Neuronal stem cell (in vitro differentiated cells): ENCODE data around the gene SLC10A6.

Source experiments
- DNase-seq: peaks from one replicate; pipeline ENCODE4 v3.0.0-alpha.2; 2013; ENCODE audit warnings: low spot score
- H2AFZ ChIP-seq: one replicate; pipeline ENCODE4 v1.6.1; 2013; ENCODE audit warnings: mild to moderate bottlenecking, low read length, inconsistent platforms
- H2AK5ac ChIP-seq: 2 replicates; pipeline ENCODE4 v1.6.1; 2013; ENCODE audit warnings: low read depth, mild to moderate bottlenecking, inconsistent platforms, low read length, moderate library complexity, mixed read lengths
- H2BK120ac ChIP-seq: 2 replicates; pipeline ENCODE4 v1.6.1; 2013; ENCODE audit warnings: low read depth, mild to moderate bottlenecking, inconsistent platforms, low read length, moderate library complexity, mixed read lengths
- H2BK12ac ChIP-seq: one replicate; pipeline ENCODE4 v1.6.1; 2013; ENCODE audit warnings: low read length, inconsistent platforms
- H2BK15ac ChIP-seq: 2 replicates; pipeline ENCODE4 v1.6.1; 2013; ENCODE audit warnings: mild to moderate bottlenecking, low read length, inconsistent platforms, mixed read lengths
- H2BK5ac ChIP-seq: one replicate; pipeline ENCODE4 v1.6.1; 2013; ENCODE audit warnings: inconsistent platforms, mild to moderate bottlenecking, low read length, moderate library complexity
- H3K14ac ChIP-seq: one replicate; pipeline ENCODE4 v1.6.1; 2013; ENCODE audit warnings: low read length, inconsistent platforms
- H3K18ac ChIP-seq: 2 replicates; pipeline ENCODE4 v1.6.1; 2013; ENCODE audit warnings: low read length, inconsistent platforms
- H3K23ac ChIP-seq: 2 replicates; pipeline ENCODE4 v1.6.1; 2013; ENCODE audit warnings: low read depth, mild to moderate bottlenecking, mixed read lengths, low read length, inconsistent platforms; ENCODE audit not compliant: poor library complexity
- H3K27ac ChIP-seq: replicated peaks from 3 replicates; pipeline ENCODE4 v1.5.1; 2013; ENCODE audit warnings: low read length, inconsistent platforms
- H3K27me3 ChIP-seq, 3 experiments: 2 replicates each; pipeline ENCODE4 v1.6.1; 2013; ENCODE audit warnings: low read length in 3 of 3, mild to moderate bottlenecking in 2 of 3, inconsistent platforms in 1 of 3, low read depth in 1 of 3, mixed read lengths in 1 of 3, moderate library complexity in 1 of 3; ENCODE audit not compliant: control insufficient read depth in 3 of 3, insufficient read depth in 3 of 3
- H3K36me3 ChIP-seq, 2 donors: replicated peaks in 1 of 2; 2 replicates each; pipeline ENCODE4 v1.6.1; 2013; ENCODE audit warnings: low read length in 2 of 2; ENCODE audit not compliant: control insufficient read depth in 2 of 2, insufficient read depth in 2 of 2
- H3K4ac ChIP-seq: 2 replicates; pipeline ENCODE4 v1.6.1; 2013; ENCODE audit warnings: inconsistent platforms, mild to moderate bottlenecking, low read length, moderate library complexity
- H3K4me1 ChIP-seq, 2 donors: 1 replicate in 1 of 2; 2 replicates in 1 of 2; pipeline ENCODE4 v1.6.1; 2013; ENCODE audit warnings: low read length in 2 of 2, low read depth in 1 of 2; ENCODE audit not compliant: control insufficient read depth in 2 of 2, insufficient read depth in 1 of 2
- H3K4me2 ChIP-seq: one replicate; pipeline ENCODE4 v1.6.1; 2013; ENCODE audit warnings: mild to moderate bottlenecking, low read length, inconsistent platforms; ENCODE audit not compliant: insufficient read depth, poor library complexity, severe bottlenecking
- H3K4me3 ChIP-seq, 2 donors: 2 replicates each; pipeline ENCODE4 v1.5.1; 2013; ENCODE audit warnings: low read length in 2 of 2, mild to moderate bottlenecking in 2 of 2, inconsistent platforms in 1 of 2, moderate library complexity in 1 of 2
- H3K79me1 ChIP-seq: one replicate; pipeline ENCODE4 v1.6.1; 2013; ENCODE audit warnings: low read depth, mild to moderate bottlenecking, inconsistent platforms, low read length, moderate library complexity
- H3K9ac ChIP-seq: one replicate; pipeline ENCODE4 v1.6.1; 2013; ENCODE audit warnings: mild to moderate bottlenecking, low read depth, low read length, inconsistent platforms; ENCODE audit not compliant: poor library complexity
- H3K9me3 ChIP-seq, 2 donors: replicated peaks in 1 of 2; 2 replicates each; pipeline versions ENCODE3 to v1.6.1; 2013; ENCODE audit warnings: low read length in 2 of 2, mild to moderate bottlenecking in 2 of 2, inconsistent platforms in 1 of 2, low read depth in 1 of 2, mixed read lengths in 1 of 2, moderate library complexity in 1 of 2; ENCODE audit not compliant: control insufficient read depth in 2 of 2, insufficient read depth in 1 of 2
- H4K8ac ChIP-seq: one replicate; pipeline ENCODE4 v1.6.1; 2013; ENCODE audit warnings: low read depth, mild to moderate bottlenecking, inconsistent platforms, low read length, moderate library complexity
- H4K91ac ChIP-seq: one replicate; pipeline ENCODE4 v1.6.1; 2013; ENCODE audit warnings: low read length, low read depth, mild to moderate bottlenecking, inconsistent platforms; ENCODE audit not compliant: poor library complexity
- WGBS, 2 donors: extraction: QIAGEN DNeasy Blood & Tissue Kit; methylation state at CpG; one replicate each; pipeline ENCODE4 v1.1.7; 2013; ENCODE audit warnings: missing lambda C conversion rate in 2 of 2, mixed read lengths in 1 of 2; ENCODE audit not compliant: insufficient read length in 2 of 2, insufficient replicate concordance in 1 of 2; ENCODE audit errors: extremely low coverage in 2 of 2; 5-methylcytosine and 5-hydroxymethylcytosine counted together

Gene SLC10A6

GRCh38 chr4:86847571-86847970, 1.6 kb downstream of the SLC10A6 start:
- Histone ChIP-seq H3K36me3 (no peaks in the 10 kb centered on the region), H2AK5ac (no peak overlapping the region), H3K27ac (no peak overlapping the region), H2BK120ac (no peak overlapping the region), H3K4ac (no peak overlapping the region), H2BK15ac (no peak overlapping the region), H3K27me3 (peaks cover 0 to 5% (median 0%) of the 10 kb centered on the region in 3 experiments), H4K8ac (no peak overlapping the region), H2AFZ (no peak overlapping the region), H3K4me3 (no peak overlapping the region), H3K14ac (no peak overlapping the region), H3K9me3 (peaks cover 0 to 3% of the 10 kb centered on the region in 2 donors), H4K91ac (no peak overlapping the region), H3K4me2 (no peak overlapping the region), H3K23ac (no peak overlapping the region), H2BK5ac (no peak overlapping the region), H3K18ac (no peak overlapping the region), H3K9ac (no peak overlapping the region), H2BK12ac (no peak overlapping the region), H3K79me1 (no peaks in the 10 kb centered on the region), H3K4me1 (peaks cover 3% of the 10 kb centered on the region in 2 donors)
- no CpG with 5 or more reads among the region's 4 CpGs for WGBS, 2 donors
- no peak for DNase-seq

GRCh38 chr4:86846921-86847320, 2.3 kb downstream of the SLC10A6 start:
- Histone ChIP-seq H3K14ac (no peak overlapping the region), H2BK12ac (no peak overlapping the region), H2AK5ac (no peak overlapping the region), H3K4me3 (no peak overlapping the region), H2BK120ac (no peak overlapping the region), H3K27me3 (peaks cover 0 to 5% (median 0%) of the 10 kb centered on the region in 3 experiments), H3K4me2 (no peak overlapping the region), H3K79me1 (no peaks in the 10 kb centered on the region), H3K18ac (no peak overlapping the region), H2AFZ (no peak overlapping the region), H3K9ac (no peak overlapping the region), H3K4me1 (peaks cover 3% of the 10 kb centered on the region in 2 donors), H3K27ac (no peak overlapping the region), H3K9me3 (peaks cover 0 to 3% of the 10 kb centered on the region in 2 donors), H2BK15ac (no peak overlapping the region), H4K91ac (no peak overlapping the region), H4K8ac (no peak overlapping the region), H3K4ac (no peak overlapping the region), H3K36me3 (no peaks in the 10 kb centered on the region), H2BK5ac (no peak overlapping the region), H3K23ac (no peak overlapping the region)
- DNase-seq: no peak

- Histone ChIP-seq H3K4me3 (no peak overlapping the region), H2BK5ac (no peak overlapping the region), H3K4me1 (peaks cover 3% of the 10 kb centered on the region in 2 donors), H2AK5ac (no peak overlapping the region), H2BK15ac (no peak overlapping the region), H3K9ac (no peak overlapping the region), H2AFZ (peak overlapping the region; percentile 51), H3K18ac (no peak overlapping the region), H3K36me3 (no peaks in the 10 kb centered on the region), H3K27me3 (peaks cover 0 to 5% (median 0%) of the 10 kb centered on the region in 3 experiments), H3K79me1 (no peaks in the 10 kb centered on the region), H3K9me3 (peaks cover 0 to 3% of the 10 kb centered on the region in 2 donors), H3K27ac (no peak overlapping the region), H2BK120ac (no peak overlapping the region), H3K4ac (no peak overlapping the region), H4K91ac (no peak overlapping the region), H4K8ac (no peak overlapping the region), H3K14ac (no peak overlapping the region), H2BK12ac (no peak overlapping the region), H3K23ac (no peak overlapping the region), H3K4me2 (no peak overlapping the region)
- no peak for DNase-seq
- no CpG with 5 or more reads among the region's 5 CpGs for WGBS, 2 donors
Observed at GRCh38 chr4:86845593-86845992, 3.6 kb downstream of the SLC10A6 start.

GRCh38 chr4:86841309-86841708, 7.9 kb downstream of the SLC10A6 start:
- no peak overlapping the region for H2BK15ac ChIP-seq
- peaks cover 0 to 3% (median 0%) of the 10 kb centered on the region in 3 experiments for H3K27me3 ChIP-seq
- no peaks in the 10 kb centered on the region for H3K79me1 ChIP-seq
- H2BK120ac ChIP-seq: no peak overlapping the region
- no CpG with 5 or more reads among the region's 1 CpG for WGBS, 2 donors
- H3K4me1 ChIP-seq: peaks cover 0 to 3% of the 10 kb centered on the region in 2 donors
- H3K4me3 ChIP-seq: no peak overlapping the region
- no peak overlapping the region for H3K4me2 ChIP-seq
- H2AFZ ChIP-seq: no peak overlapping the region
- H3K9me3 ChIP-seq: peaks cover 0 to 3% of the 10 kb centered on the region in 2 donors
- H3K23ac ChIP-seq: no peak overlapping the region
- no peak overlapping the region for H3K18ac ChIP-seq
- no peak overlapping the region for H3K14ac ChIP-seq
- H4K8ac ChIP-seq: no peak overlapping the region
- H2BK5ac ChIP-seq: no peak overlapping the region
- no peak overlapping the region for H3K9ac ChIP-seq
- no peak overlapping the region for H2AK5ac ChIP-seq
- no peak overlapping the region for H3K27ac ChIP-seq
- no peak overlapping the region for H2BK12ac ChIP-seq
- no peak for DNase-seq
- no peaks in the 10 kb centered on the region for H3K36me3 ChIP-seq
- no peak overlapping the region for H3K4ac ChIP-seq
- no peak overlapping the region for H4K91ac ChIP-seq
